Activated CD4-positive, CD25-positive, alpha-beta regulatory T cell treated with anti-CD3 and anti-CD28 coated beads, Interleukin-2, amount 50 U/mL, for 72 hours (primary cell): ENCODE measurements around the gene IFTAP.
"Not testable (repeated sequence)": the region's sequence is repeated elsewhere in the genome, so short reads cannot be mapped to it uniquely, and the experiment has no call there.

ENCODE experiments used
- DNase-seq: peaks from one replicate; pipeline ENCODE4 v3.0.0; 2021

Gene IFTAP

DNA sequence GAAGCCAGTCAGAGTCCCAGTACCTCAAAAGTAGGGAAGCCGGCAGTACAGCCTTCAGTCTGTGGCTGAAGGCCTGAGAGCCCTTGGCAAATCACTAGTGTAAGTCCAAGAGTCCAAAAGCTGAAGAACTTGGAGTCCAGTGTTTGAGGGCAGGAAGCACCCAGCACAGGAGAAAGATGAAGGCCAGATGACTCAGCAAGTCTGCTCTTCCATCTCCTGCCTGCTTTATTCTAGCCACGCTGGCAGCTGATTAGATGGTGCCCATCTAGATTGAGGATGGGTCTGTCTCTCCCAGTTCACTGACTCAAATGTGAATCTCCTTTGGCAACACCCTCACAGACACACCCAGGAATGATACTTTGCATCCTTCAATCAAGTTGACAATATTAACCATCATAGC lies 67.1 kb downstream of the IFTAP start:
- not testable (repeated sequence) for DNase-seq

- no peak for DNase-seq
These were observed 78.6 kb downstream of the IFTAP start for GRCh38 chr11:36672815-36673450.

- not testable (repeated sequence) for DNase-seq
These were observed 85.2 kb downstream of the IFTAP start for GRCh38 chr11:36679547-36679946.

GRCh38 chr11:36683818-36684217 lies 89.5 kb downstream of the IFTAP start:
- no peak for DNase-seq

- DNase-seq, result no peak
These were observed 90.8 kb downstream of the IFTAP start for GRCh38 chr11:36684840-36685801.

- DNase-seq, result no peak
These were observed 93.8 kb downstream of the IFTAP start for GRCh38 chr11:36688132-36688531.

- no peak for DNase-seq
These were observed 94.4 kb downstream of the IFTAP start for GRCh38 chr11:36688571-36689291.

DNA sequence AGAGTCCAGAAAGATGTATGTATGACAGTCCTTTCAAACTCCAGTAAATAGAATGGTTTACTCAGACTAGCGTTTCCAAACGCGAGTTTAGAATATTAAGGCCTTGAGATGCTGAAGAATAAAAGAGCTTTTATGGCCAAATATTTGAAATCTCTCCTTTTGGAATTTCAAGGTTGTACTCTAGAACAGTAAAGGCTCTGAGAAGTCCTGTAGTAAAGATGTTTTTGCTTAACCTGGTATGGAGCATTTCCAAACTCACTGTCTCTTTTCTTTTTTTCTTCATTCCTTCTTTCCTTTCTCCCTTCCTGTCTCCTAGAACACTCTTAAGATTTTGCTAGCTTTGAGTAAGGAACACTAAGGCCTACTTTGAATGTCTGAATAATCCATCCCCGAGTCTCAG lies 95.1 kb downstream of the IFTAP start:
- no peak for DNase-seq

- no peak for DNase-seq
These were observed 98.4 kb downstream of the IFTAP start for GRCh38 chr11:36692704-36693103.

DNA sequence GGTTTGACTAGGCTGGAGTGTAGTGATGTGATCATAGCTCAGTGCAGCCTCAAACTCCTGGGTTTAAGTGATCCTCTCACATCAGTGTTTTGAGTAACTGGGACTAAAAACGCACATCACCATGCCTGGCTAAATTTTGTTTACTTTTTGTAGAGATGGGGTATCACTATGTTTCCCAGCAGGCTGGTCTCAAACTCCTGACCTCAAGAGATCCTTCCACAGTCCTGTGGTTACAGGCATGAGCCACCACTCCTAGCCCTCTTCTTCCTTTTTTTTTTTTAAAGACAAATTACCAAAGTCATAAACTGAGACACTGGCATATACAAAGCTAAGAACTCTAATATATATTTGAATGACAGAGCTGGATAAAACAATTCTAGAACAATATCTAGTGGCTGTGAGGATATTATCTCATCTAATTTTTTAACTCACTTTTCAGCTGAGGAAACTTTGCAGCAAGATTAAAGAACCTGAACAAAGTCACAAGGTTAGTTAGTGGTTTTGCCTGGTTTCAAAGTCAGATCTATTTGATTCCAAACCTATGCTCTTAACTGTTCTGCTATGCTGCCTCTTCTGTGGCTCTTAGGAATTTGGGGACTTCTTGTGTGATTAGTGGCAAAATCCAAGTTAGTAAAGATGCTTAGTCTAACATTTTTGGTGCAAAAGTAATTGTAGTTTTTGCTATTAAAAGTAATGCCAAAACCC lies 99.0 kb downstream of the IFTAP start:
- DNase-seq, result no peak

GRCh38 chr11:36695111-36695510 lies 100.8 kb downstream of the IFTAP start:
- DNase-seq, result no peak

DNA sequence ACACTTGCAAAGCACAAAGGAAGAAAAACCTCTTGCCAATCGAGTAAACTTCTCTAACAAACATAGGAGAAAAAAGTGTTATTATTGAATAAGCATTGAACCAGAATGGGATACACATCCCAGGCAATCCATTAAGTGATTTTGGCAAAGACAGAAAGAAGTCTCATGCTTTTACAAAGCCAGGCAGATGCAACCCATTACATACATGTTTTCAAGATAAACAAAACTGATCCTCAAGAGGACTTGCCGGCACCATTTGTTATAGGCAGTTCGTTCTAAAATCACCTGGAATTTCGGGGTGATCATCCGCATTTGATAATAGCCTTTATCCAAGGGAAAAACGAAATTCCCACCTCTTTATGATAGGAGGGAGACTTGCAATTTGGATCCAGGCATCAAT lies 101.3 kb downstream of the IFTAP start:
- no peak for DNase-seq

DNA sequence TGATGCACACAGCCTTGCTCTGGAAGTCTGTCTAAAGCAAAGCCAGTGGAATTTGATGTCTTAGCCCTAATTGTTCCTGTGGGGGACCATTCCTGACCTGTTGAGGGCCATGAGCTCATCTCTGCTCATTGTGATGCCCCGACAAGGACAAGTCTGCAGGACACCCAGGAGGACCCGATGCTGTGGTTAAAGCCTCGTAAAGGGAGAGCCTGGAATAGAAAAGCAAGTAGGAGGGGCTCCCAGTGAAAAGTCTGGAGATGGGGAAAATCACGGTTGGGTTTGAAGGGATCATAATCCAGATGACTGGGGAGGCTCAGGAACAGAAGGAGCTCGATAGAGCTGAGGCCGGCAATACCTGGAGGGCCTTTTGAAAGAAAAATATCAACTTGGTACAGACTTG lies 102.2 kb downstream of the IFTAP start:
- no peak for DNase-seq

DNA sequence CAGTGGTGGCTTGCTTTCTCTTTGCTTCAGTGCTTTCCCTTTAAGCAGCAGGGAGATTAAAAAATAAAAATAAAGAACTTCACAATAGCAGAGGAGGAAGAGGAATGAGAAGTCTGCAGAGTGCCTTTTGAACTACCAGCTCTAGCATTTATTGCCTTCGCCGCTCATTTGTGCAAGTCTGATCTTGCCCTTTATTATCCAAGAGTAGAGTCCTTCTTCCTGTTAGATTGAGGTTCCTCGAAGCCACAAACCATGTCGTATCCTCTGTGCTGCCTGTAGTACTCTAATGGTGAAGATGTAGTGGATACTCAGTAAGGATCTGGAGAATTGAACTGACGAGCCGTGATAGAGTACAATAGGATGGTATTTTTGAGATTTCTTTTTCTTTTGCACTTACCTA lies 105.0 kb downstream of the IFTAP start:
- no peak for DNase-seq

DNA sequence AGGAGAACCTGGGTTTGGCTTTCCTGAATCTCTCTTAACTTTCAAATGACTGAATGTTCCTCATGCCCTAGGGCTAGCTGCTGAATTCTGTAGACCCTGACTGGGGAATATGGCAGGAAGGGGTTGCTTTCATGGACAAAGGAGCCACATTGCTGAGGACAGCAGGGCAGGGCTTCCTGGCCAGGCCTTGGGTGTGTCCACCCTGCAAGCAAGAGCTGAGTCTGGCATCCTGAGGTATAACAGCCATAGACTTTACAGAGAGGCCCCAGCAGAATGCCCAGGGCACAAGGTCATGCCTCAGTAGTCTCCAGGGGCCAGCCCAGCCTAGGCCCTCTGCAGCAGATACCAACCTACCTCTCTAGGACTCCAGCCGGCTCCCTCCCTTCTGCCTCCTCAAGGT lies 105.9 kb downstream of the IFTAP start:
- no peak for DNase-seq

DNA sequence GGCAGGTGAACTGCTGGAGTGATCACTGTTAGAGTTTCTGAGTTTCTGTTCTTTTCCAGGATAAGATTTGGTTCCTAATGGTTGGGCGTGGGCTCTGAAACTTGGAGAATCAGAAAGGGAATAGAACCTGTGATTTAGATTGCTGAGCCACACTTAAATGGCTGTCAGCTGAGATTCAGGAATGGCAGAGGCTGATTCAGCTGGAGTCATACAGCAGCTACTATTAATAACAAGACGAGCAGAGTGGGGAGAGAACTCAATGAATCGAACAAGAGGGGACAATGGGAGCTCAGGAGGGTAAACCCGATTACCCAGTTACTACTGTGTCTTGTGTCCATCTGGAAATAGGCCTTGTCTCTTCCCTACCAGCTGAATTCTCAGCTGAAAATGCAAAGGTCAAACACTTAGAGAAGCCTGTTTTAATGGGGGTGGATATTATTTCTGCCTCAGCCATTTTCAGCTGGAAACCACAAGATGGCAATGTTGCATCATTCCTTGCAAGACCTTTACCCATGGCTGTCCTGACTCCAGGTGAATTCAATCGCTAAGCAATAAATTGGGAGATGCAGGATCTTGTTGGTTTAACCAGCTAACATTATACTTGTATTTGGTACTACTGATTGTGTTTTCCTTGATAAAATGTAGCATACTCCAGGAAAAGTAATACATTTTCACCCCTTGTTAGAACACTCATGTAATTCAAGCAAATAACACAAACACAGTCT lies 108.2 kb downstream of the IFTAP start:
- DNase-seq, result no peak

DNA sequence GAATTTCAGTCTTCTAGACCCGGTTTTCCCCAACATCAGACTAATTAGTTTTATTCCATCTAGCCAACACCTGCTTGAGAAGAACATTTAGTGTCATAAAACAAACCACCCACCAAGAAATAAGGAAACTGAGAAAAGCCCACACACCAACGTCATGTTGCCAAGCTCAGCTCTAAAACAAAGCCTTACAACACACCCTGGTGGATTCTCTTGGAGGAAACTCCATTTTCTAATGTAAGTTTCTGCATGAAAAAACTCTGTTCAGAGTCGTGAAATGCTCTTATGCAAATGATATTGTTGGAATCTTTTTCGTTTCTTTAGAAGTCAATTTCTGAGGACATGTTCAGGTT lies 108.7 kb downstream of the IFTAP start:
- no peak for DNase-seq
